Measurements from ENCODE around the gene HABP2.

DNA sequence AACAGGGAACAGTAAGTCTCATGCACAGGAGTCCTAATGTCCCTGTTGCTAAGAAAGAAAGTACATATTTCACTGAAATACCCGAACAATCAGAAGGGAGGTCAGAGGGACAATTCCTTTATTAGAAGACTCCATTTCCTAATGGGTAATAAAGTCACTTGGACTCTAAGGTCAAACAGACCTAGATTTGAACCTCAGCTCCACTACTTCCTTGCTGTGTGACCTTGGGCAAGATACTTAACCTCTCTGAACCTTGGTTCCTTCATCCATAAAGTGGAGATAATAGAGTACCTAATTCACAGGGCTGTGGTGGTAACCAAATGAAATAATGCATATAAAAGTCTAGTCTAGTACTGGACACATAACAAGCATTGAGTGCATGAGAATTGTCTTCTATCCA, 29.2 kb upstream of the HABP2 start:
- TF ChIP-seq, protein P1, sequence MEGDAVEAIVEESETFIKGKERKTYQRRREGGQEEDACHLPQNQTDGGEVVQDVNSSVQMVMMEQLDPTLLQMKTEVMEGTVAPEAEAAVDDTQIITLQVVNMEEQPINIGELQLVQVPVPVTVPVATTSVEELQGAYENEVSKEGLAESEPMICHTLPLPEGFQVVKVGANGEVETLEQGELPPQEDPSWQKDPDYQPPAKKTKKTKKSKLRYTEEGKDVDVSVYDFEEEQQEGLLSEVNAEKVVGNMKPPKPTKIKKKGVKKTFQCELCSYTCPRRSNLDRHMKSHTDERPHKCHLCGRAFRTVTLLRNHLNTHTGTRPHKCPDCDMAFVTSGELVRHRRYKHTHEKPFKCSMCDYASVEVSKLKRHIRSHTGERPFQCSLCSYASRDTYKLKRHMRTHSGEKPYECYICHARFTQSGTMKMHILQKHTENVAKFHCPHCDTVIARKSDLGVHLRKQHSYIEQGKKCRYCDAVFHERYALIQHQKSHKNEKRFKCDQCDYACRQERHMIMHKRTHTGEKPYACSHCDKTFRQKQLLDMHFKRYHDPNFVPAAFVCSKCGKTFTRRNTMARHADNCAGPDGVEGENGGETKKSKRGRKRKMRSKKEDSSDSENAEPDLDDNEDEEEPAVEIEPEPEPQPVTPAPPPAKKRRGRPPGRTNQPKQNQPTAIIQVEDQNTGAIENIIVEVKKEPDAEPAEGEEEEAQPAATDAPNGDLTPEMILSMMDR (IDR thresholded peaks at IDR 0.05; ENCODE audit: borderline replicate concordance, extremely low read depth, low read length, poor library complexity, severe bottlenecking) = no peak
- TF ChIP-seq EZH2 (IDR thresholded peaks at IDR 0.05; ENCODE audit: borderline replicate concordance, low read depth, low read length, severe bottlenecking) = no peak

Data from DND-41 (cell line).